ENCODE data around the gene PTCH2. TPM values are rescaled to one million over a fixed set of nuclear protein-coding genes. Genes with fewer than 3 reads are reported as not detected.
"Not testable (repeated sequence)": the region's sequence is repeated elsewhere in the genome, so short reads cannot be mapped to it uniquely, and the experiment has no call there.

The PTCH2 gene
- total RNA-seq, 1 donor from 2014 or later = 1.0 TPM

DNA sequence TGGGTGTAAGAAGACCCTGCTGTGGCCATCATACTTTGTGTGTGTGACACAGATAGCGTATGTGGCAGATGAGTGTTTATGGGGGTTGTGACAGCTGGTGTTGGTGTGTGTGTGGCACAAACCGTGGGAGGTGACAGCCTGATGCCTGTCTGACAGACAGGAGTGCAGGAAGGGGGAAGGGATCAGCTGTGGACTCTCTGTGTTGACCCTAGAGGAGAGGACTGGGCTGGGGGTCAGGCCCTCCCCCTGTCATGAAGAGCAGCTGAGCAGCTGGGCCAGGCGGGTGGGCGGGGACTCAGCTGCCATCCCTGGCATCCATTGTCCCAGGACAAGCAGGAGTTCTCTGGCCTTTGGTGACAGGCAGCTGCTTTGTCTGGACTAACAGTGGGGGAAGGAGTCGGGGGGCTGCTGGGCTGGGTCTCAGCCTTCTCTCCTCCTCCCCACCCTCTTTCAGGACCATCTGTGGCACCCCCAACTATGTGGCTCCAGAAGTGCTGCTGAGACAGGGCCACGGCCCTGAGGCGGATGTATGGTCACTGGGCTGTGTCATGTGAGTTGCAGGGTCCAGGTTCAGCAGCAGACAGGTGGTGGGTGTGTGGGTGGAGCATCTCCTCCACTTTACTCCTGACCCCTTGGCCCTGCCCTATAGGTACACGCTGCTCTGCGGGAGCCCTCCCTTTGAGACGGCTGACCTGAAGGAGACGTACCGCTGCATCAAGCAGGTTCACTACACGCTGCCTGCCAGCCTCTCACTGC lies 40.6 kb downstream of the PTCH2 start:
- TF ChIP-seq, protein P1, sequence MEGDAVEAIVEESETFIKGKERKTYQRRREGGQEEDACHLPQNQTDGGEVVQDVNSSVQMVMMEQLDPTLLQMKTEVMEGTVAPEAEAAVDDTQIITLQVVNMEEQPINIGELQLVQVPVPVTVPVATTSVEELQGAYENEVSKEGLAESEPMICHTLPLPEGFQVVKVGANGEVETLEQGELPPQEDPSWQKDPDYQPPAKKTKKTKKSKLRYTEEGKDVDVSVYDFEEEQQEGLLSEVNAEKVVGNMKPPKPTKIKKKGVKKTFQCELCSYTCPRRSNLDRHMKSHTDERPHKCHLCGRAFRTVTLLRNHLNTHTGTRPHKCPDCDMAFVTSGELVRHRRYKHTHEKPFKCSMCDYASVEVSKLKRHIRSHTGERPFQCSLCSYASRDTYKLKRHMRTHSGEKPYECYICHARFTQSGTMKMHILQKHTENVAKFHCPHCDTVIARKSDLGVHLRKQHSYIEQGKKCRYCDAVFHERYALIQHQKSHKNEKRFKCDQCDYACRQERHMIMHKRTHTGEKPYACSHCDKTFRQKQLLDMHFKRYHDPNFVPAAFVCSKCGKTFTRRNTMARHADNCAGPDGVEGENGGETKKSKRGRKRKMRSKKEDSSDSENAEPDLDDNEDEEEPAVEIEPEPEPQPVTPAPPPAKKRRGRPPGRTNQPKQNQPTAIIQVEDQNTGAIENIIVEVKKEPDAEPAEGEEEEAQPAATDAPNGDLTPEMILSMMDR (IDR thresholded peaks at IDR 0.05) = no peak

DNA sequence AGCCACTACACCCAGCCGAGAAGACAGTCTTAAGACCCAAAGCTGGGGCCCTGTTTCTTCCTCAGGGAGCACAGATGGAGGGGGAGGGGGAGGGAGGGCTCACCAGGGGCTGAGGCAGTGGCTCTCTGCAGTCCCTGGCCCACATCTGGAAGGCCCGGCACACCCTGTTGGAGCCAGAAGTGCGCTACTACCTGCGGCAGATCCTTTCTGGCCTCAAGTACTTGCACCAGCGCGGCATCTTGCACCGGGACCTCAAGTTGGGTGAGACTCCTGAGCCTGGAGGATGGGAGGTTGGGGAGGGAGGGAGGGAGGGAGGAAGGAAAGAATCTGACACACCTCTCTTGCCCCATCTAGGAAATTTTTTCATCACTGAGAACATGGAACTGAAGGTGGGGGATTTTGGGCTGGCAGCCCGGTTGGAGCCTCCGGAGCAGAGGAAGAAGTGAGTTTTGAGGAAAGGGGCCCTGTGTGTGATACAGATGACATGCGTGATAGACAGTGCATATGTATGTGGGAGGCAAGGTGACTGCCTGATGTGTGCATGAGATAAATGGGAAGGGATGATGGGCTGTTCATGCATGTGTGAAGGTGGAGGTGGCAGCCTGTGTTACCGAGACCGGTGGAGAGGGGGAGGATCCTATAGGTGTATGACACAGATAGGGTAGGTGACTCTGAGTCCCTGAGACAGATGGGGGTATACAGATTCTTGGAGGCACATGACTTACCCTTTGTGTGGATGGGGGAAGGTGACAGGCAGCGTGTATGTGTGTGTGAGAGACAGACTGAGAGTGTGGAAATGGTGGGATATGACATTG lies 41.4 kb downstream of the PTCH2 start:
- ATAC-seq = no peak
- H3K9me3 ChIP-seq = no peaks in the 10 kb centered on the region
- DNase-seq = peak; percentile 54
- peaks cover 67% of the 10 kb centered on the region for H3K4me1 ChIP-seq
- H3K4me3 ChIP-seq = peak overlapping the region; percentile 83
- intact Hi-C loops (cut with DNase I) = no loop called here
- TF ChIP-seq, protein P1 (IDR thresholded peaks at IDR 0.05) = no peak
- peaks cover 42% of the 10 kb centered on the region for H3K36me3 ChIP-seq
- peak overlapping the region; percentile 92 for H3K27ac ChIP-seq
- H3K27me3 ChIP-seq (ENCODE audit: low read depth) = no peaks in the 10 kb centered on the region

More for the DNA sequence above, 40.6 kb downstream of the PTCH2 start:
- peak overlapping the region; percentile 83 for H3K4me3 ChIP-seq
- DNase-seq (peak; percentile 50), ATAC-seq (no peak)
- peaks cover 75% of the 10 kb centered on the region for H3K4me1 ChIP-seq
- H3K27ac ChIP-seq = peak overlapping the region; percentile 92
- peaks cover 45% of the 10 kb centered on the region for H3K36me3 ChIP-seq
- intact Hi-C loops (cut with DNase I) = no loop called here
- H3K9me3 ChIP-seq = no peaks in the 10 kb centered on the region
- H3K27me3 ChIP-seq (ENCODE audit: low read depth) = no peaks in the 10 kb centered on the region

DNA sequence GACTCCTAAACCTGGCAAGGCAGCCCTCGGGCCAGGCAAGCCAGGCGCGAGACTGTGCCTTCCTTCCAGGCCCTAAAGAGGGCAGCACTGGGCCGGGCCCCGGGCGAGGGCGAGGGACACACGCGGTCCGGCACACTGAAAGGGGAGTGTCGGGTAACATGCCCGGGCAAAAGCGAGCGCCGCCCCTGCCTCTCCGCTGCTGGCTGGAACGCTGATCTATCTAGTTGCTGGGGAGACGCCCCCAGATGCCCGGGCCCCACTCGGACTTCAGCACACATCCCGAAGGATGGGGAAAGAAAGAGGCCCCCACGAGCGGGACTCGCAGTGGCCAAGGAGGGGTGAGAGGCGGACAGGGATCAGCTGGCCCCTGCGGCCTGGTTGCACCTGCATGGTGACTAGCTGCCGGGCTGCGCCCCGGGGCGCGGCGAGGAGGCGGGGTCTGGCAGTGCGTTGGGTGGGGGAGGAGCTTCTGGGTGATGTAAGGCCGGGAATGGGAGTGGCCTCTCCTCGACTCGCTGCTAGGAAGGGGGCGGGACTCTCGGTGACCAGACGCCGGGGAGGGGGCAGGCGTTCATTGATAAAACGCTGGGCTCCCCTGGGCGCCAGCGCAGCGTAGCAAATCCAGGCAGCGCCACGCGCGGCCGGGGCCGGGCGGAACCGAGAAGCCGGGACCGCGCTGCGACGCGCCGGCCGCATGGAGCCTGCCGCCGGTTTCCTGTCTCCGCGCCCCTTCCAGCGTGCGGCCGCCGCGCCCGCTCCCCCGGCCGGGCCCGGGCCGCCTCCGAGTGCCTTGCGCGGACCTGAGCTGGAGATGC lies 43.1 kb downstream of the PTCH2 start, which contains the start of gene PLK3:
Gene PLK3 (plus strand): TSS at position 608 of the 815 bp plus-strand sequence. CDS start 87 bp downstream, at position 695.
- ATAC-seq (peak; percentile 96 to 97), DNase-seq (peak; percentile 98)
- Histone ChIP-seq H3K27me3 (ENCODE audit: low read depth) (no peaks in the 10 kb centered on the region), H3K27ac (peak within 1 kb of the TSS; percentile 92), H3K4me3 (peak within 1 kb of the TSS; percentile 83), H3K4me1 (peaks cover 50% of the 10 kb centered on the region), H3K9me3 (no peaks in the 10 kb centered on the region), H3K36me3 (peaks cover 25% of the 10 kb centered on the region)
- intact Hi-C loops (cut with DNase I) = no loop called here
- TF ChIP-seq, protein P1 (IDR thresholded peaks at IDR 0.05) = peak; percentile 89

DNA sequence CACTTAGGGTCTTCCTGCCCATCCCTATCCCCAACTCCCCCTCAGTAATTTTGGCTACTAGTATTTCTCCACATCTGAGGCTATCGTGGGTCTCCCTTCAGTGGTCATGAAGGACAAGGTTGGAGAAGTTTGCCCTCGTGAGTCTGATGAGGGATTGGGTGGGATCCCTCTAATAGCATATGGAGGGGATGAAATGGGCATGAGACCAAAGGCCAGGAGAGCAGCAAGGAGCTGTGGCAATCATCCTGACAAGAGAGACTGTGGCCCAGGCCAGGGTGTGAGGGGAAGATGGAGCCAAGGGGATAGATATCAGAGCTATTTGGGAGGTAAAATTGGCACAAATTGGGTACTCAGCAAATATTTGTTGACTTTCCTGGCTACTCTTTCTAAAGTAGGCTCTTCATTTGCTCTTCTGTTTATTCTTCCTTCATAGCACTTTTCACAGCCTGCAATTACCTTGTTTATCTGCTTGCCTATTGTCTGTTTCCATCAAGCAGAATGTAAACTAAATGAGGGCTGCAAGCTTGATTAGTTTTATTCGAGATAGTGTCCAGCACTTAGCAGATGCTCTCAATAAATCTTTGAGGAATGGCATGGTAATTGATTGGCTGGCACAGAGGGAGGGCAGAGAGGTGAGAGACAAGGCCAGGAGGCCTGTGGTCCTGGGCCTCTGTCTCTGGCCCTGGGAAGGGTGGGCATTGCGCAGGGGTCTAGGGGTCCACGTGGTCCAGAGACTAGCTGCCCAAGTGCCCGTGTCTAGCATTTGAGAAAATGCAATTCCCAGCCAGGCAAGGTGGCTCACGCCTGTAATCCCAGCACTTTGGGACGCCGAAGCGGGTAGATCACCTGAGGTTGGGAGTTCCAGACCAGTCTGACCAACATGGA lies 44.3 kb downstream of the PTCH2 start:
- H3K36me3 ChIP-seq = peaks cover 13% of the 10 kb centered on the region
- TF ChIP-seq, protein P1 (IDR thresholded peaks at IDR 0.05) = no peak
- no peak for ATAC-seq
- intact Hi-C loops (cut with DNase I) = no loop called here
- peak; percentile 47 for DNase-seq
- peak overlapping the region; percentile 92 for H3K27ac ChIP-seq
- no peaks in the 10 kb centered on the region for H3K27me3 ChIP-seq (ENCODE audit: low read depth)
- peaks cover 40% of the 10 kb centered on the region for H3K4me1 ChIP-seq
- H3K9me3 ChIP-seq = no peaks in the 10 kb centered on the region
- H3K4me3 ChIP-seq = no peak overlapping the region

DNA sequence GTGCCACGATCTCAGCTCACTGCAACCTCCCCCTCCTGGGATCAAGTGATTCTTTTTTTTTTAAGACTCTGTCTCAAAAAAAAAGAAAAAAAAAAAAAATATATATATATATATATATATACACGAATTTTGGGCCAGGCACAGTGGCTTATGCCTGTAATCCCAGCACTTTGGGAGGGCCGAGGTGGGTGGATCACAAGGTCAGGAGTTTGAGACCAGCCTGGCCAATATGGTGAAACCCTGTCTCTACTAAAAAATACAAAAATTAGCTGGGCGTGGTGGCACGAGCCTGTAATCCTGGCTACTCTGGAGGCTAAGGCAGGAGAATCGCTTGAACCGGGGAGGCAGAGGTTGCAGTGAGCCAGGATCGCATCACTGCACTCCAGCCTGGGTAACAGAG lies 45.2 kb downstream of the PTCH2 start:
- H3K27ac ChIP-seq; H3K36me3 ChIP-seq; intact Hi-C loops (cut with DNase I); H3K4me3 ChIP-seq; ATAC-seq; H3K27me3 ChIP-seq (ENCODE audit: low read depth); H3K9me3 ChIP-seq: not testable (repeated sequence)
- DNase-seq = peak; percentile 20
- peaks cover 31% of the 10 kb centered on the region for H3K4me1 ChIP-seq
